Measurements from ENCODE around the gene PRKAR1B. TPM values are rescaled to one million over a fixed set of nuclear protein-coding genes. Genes with fewer than 3 reads are reported as not detected.

PRKAR1B gene
- total and polyA plus RNA-seq, 10 of the 15 experiments (the other 5 are each of a cell fraction or from before 2014, with no cell fraction given): 1.4 to 45.6 (median 19.3) TPM

DNA sequence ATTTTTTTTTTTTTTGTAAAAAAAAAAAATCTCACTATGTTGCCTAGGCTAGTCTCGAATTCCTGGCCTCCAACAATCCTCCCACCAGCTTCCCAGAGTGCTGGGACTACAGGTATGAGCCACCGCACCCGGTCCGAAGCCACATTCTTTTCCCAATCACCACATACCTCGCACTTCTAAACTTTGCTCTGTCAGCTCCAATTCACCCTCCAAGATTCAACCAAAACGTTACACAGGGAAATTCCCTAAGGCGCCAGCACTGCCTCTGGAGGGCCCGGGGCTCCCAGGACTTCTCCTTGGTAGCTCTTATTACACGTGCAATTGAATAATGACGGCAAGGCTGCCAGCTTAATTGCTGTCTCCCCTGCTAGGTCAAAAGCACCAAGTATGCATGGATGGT is 10.9 kb downstream of the PRKAR1B start (continued):
- TF ChIP-seq E2F8 (IDR thresholded peaks at IDR 0.05; ENCODE audit: low read depth, partially characterized antibody): no peak
- no peak for TF ChIP-seq TCF7 (IDR thresholded peaks at IDR 0.05; ENCODE audit: borderline replicate concordance)
- no peak for TF ChIP-seq SMAD5 (IDR thresholded peaks at IDR 0.05; ENCODE audit: low read depth)
- TF ChIP-seq SIX5 (IDR thresholded peaks at IDR 0.05; ENCODE audit: low read depth, low read length, severe bottlenecking): no peak
- no peak for TF ChIP-seq SREBF1 (IDR thresholded peaks at IDR 0.05; ENCODE audit: low read length)

DNA sequence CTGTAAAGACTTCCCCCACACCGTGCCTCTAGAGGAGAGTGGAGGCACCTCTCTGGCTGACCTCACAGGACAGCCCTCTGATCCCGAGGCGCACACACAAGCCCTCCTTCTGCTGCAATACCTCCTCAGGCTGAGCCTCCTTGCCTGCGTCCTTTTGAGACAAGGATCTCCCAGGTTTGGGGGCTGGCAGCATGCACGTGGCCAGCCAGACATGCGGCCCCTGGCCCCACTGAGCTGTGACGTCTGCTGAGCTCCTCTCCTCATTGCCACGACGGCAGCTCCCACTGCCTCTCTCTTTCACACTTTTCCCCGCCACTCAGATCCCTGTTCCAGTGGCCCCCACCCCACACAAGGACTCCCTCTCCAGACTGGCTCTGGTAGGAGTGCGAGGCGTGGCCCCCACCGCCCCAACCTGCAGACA is 12.8 kb downstream of the PRKAR1B start:
- DNase-seq (ENCODE audit: low read depth, low spot score): no peak
- Histone ChIP-seq H3K4me3 (no peak overlapping the region), H4K20me1 (ENCODE audit: control insufficient read depth, insufficient read depth) (no peaks in the 10 kb centered on the region), H3K27ac (ENCODE audit: control insufficient read depth, insufficient read depth) (no peak overlapping the region), H3K4me2 (ENCODE audit: control insufficient read depth, insufficient read depth) (no peak overlapping the region), H3K9me3 (replicated peaks; ENCODE audit: control insufficient read depth, insufficient read depth, low read length) (no peaks in the 10 kb centered on the region), H3K36me3 (ENCODE audit: control insufficient read depth in 2 of 2, insufficient read depth in 2 of 2, low read length in 1 of 2) (no peaks in the 10 kb centered on the region; a peak in 1 of 4 replicates), H2AFZ (ENCODE audit: control insufficient read depth, low read depth, low read length) (no peak overlapping the region), H3K27me3 (replicated peaks in 1 of 2; ENCODE audit: control insufficient read depth in 2 of 2, insufficient read depth in 2 of 2, low read length in 1 of 2) (no peaks in the 10 kb centered on the region), H3K79me2 (ENCODE audit: control insufficient read depth, insufficient read depth, low read length) (no peaks in the 10 kb centered on the region), H3K9ac (ENCODE audit: control insufficient read depth, insufficient read depth, low read length) (no peak overlapping the region), H3K4me1 (ENCODE audit: control insufficient read depth, insufficient read depth, low read length) (peaks cover 4% of the 10 kb centered on the region; the same call in 1 of the 2 replicates)
- WGBS (ENCODE audit: insufficient coverage, insufficient replicate concordance, low lambda C conversion rate, missing lambda C conversion rate): 74% methylated on average over 9 of the region's 13 CpGs
- intact Hi-C loops (cut with micrococcal nuclease; ENCODE audit: unreplicated experiment) (no loop called here), in situ Hi-C loops (cut with MboI) (no loop called here)
- no peak for FAIRE-seq
- ChIA-PET SMC1A (ENCODE audit: uncharacterized antibody, unreplicated experiment) (no interaction called here), RAD21 (ENCODE audit: unreplicated experiment) (no interaction called here), CTCF (no interaction called here), POLR2A (no interaction called here)
- BruUV-seq (replicated peaks): no TSS peak
- ATAC-seq: no peak
- TF ChIP-seq CUX1 (IDR thresholded peaks at IDR 0.05; ENCODE audit: insufficient replicate concordance, low read depth, low read length) (no peak), PAX8 (IDR thresholded peaks at IDR 0.05) (no peak), KDM1A (IDR thresholded peaks at IDR 0.05; ENCODE audit: borderline replicate concordance) (no peak), KAT2A (conservative IDR thresholded peaks at IDR 0.05; ENCODE audit: control insufficient read depth, low read depth, low read length) (no peak), MXI1 (IDR thresholded peaks at IDR 0.05; ENCODE audit: low read depth, low read length) (no peak), KLF5 (IDR thresholded peaks at IDR 0.05; ENCODE audit: partially characterized antibody) (no peak), ASH2L (IDR thresholded peaks at IDR 0.05; ENCODE audit: borderline replicate concordance, low read depth) (no peak), NR2F1 (conservative IDR thresholded peaks at IDR 0.05) (no peak), ZBED1 (IDR thresholded peaks at IDR 0.05; ENCODE audit: borderline replicate concordance) (no peak)
- TF ChIP-seq, protein P1, sequence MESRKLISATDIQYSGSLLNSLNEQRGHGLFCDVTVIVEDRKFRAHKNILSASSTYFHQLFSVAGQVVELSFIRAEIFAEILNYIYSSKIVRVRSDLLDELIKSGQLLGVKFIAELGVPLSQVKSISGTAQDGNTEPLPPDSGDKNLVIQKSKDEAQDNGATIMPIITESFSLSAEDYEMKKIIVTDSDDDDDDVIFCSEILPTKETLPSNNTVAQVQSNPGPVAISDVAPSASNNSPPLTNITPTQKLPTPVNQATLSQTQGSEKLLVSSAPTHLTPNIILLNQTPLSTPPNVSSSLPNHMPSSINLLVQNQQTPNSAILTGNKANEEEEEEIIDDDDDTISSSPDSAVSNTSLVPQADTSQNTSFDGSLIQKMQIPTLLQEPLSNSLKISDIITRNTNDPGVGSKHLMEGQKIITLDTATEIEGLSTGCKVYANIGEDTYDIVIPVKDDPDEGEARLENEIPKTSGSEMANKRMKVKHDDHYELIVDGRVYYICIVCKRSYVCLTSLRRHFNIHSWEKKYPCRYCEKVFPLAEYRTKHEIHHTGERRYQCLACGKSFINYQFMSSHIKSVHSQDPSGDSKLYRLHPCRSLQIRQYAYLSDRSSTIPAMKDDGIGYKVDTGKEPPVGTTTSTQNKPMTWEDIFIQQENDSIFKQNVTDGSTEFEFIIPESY (IDR thresholded peaks at IDR 0.05): no peak

Measured in GM12878 (cell line).